ENCODE measurements around the gene SYT12. TPM values are rescaled to one million over a fixed set of nuclear protein-coding genes. Genes with fewer than 3 reads are reported as not detected.

The SYT12 gene
- total RNA-seq, 1 donor = 0.09 TPM

DNA sequence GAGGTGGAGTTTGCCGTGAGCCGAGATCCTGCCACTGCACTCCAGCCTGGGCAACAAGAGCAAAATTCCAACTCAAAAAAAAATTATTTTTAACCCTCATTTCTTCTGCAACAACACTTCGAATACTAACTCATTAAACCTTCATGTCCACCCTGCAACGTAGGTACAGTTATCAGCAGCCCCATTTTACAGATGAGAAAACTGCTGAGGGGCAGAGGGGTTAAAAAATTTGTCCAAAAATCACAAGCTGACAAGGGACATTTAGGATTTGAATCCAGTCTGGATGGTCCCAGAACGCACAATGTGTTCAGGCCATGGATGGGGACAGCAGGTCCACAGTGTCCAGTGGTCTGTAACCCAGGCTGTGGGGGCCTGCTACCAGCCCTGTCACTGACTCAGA lies 62.7 kb downstream of the SYT12 start:
- TF ChIP-seq, protein P1, sequence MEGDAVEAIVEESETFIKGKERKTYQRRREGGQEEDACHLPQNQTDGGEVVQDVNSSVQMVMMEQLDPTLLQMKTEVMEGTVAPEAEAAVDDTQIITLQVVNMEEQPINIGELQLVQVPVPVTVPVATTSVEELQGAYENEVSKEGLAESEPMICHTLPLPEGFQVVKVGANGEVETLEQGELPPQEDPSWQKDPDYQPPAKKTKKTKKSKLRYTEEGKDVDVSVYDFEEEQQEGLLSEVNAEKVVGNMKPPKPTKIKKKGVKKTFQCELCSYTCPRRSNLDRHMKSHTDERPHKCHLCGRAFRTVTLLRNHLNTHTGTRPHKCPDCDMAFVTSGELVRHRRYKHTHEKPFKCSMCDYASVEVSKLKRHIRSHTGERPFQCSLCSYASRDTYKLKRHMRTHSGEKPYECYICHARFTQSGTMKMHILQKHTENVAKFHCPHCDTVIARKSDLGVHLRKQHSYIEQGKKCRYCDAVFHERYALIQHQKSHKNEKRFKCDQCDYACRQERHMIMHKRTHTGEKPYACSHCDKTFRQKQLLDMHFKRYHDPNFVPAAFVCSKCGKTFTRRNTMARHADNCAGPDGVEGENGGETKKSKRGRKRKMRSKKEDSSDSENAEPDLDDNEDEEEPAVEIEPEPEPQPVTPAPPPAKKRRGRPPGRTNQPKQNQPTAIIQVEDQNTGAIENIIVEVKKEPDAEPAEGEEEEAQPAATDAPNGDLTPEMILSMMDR (IDR thresholded peaks at IDR 0.05; ENCODE audit: insufficient read depth, low read length) = no peak
- DNase-seq (ENCODE audit: low read depth) = no peak
- no peak overlapping the region for H3K4me3 ChIP-seq (ENCODE audit: low read depth, low read length)

DNA sequence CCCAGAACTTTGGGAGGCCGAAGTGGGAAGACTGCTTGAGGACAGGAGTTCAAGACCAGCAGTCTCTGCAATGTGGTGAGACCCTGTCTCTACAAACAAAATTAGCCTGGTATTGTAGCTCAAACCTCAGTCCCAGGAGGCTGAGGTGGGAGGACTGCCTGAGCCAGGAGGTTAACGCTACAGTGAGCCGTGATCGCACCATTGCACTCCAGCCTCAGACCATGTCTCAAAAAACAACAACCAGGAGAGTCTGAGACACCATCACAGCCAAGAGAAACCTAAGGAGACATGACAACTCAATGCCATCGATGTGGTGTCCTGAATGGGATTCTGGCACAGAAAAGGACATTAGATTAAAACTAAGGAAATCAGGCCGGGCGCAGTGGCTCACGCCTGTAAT lies 67.8 kb downstream of the SYT12 start:
- DNase-seq (ENCODE audit: low read depth) = no peak
- TF ChIP-seq, protein P1 (IDR thresholded peaks at IDR 0.05; ENCODE audit: insufficient read depth, low read length) = no peak
- H3K4me3 ChIP-seq (ENCODE audit: low read depth, low read length) = no peak overlapping the region

DNA sequence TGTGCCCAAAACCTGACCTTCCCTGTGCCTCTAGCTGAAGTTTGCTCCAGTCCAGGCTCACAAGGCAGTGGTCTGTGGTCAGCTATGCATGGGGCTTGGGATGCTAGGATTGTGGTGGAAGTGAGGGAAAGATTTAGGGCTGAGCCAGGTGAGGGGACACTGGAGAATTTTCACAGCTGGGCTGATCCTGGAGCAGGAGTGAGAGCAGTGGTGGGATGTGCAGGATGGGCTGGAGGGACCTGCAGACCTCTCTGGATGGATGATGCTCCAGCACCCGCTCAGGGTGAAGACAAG lies 72.2 kb downstream of the SYT12 start:
- TF ChIP-seq, protein P1 (IDR thresholded peaks at IDR 0.05; ENCODE audit: insufficient read depth, low read length) = no peak
- no peak overlapping the region for H3K4me3 ChIP-seq (ENCODE audit: low read depth, low read length)
- no peak for DNase-seq (ENCODE audit: low read depth)

DNA sequence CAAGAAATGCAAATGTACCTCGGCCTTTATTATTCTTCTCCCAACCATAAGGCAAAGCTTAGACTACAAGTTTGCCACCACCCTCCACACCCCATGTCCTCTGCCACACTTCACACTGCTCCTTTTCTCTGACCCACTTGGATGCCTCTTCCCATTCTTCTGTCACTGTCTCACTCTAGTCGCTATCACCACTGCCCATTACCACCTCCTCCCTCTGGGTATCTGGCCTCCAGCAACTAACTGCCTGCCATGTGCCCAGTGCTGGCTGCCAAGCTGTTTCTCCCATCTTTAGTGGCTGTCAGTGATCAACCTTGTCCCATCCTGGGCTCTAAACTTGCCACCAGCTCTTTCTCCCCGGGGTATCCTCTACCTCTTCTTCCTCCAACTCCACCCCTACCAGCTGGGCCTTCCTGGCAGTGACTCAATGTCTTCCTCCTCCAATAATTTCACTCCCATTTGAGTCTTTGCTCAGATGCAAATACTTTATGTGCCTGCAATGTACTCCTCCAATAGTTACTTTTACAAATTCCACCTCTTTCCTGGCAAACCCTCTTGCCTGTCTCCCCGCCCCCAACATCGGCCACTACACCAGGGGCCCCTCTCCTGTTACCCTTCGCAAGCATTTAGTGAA lies 76.0 kb downstream of the SYT12 start:
- DNase-seq (ENCODE audit: low read depth) = no peak
- H3K4me3 ChIP-seq (ENCODE audit: low read depth, low read length) = no peak overlapping the region
- TF ChIP-seq, protein P1 (IDR thresholded peaks at IDR 0.05; ENCODE audit: insufficient read depth, low read length) = no peak

DNA sequence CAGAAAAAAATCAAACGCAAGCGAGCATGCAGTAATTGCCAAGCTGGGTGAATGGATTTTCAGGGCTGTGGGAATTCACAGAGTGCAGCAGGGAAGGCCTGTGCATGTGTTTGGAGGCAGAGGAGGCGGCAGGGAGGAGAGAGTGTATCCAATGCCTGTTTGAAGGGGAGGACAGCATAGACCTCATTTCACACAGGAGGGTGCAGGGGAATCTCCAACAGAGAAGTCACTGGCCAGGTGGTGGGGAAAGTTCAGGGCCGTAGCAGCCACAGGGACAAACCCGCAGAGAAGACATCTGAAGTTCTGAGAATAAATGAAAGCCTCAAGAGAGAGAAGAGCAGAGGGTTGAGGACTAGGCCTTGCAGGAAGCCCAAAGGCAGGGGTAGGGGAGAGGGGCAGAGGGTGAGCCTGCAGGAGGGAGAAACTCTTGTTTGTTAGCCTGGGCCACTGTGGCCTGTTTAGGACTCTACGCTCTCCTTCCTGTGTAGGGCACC lies 76.9 kb downstream of the SYT12 start:
- TF ChIP-seq, protein P1 (IDR thresholded peaks at IDR 0.05; ENCODE audit: insufficient read depth, low read length) = no peak
- no peak for DNase-seq (ENCODE audit: low read depth)

More for the DNA sequence above, 76.9 kb downstream of the SYT12 start:
- no peak overlapping the region for H3K4me3 ChIP-seq (ENCODE audit: low read depth, low read length)

Other genes with a start within 250 kb of the SYT12 start
- 5.3 and 10.7 TPM in 2 replicates for gene RCE1, start 179.7 kb upstream of the SYT12 start, total RNA-seq (ENCODE audit: low replicate concordance)
- 5.9 and 25.8 TPM in 2 replicates for gene LRFN4, start 166.1 kb upstream of the SYT12 start, total RNA-seq (ENCODE audit: low replicate concordance)
- 12.7 and 21.5 TPM in 2 replicates for gene PC, start 64.8 kb upstream of the SYT12 start, total RNA-seq (ENCODE audit: low replicate concordance)
- not detected in 2 replicates for gene C11orf86, start 47.8 kb upstream of the SYT12 start, total RNA-seq (ENCODE audit: low replicate concordance)
- 15.1 and 26.1 TPM in 2 replicates for gene RHOD, start 33.7 kb downstream of the SYT12 start, total RNA-seq (ENCODE audit: low replicate concordance)
- 51.4 and 56.8 TPM in 2 replicates for gene KDM2A, start 96.1 kb downstream of the SYT12 start, total RNA-seq (ENCODE audit: low replicate concordance)
- gene GRK2, start 243.3 kb downstream of the SYT12 start, total RNA-seq (ENCODE audit: low replicate concordance) = 10.1 and 21.5 TPM in 2 replicates